Measurements from ENCODE around the gene CARD16.

DNA sequence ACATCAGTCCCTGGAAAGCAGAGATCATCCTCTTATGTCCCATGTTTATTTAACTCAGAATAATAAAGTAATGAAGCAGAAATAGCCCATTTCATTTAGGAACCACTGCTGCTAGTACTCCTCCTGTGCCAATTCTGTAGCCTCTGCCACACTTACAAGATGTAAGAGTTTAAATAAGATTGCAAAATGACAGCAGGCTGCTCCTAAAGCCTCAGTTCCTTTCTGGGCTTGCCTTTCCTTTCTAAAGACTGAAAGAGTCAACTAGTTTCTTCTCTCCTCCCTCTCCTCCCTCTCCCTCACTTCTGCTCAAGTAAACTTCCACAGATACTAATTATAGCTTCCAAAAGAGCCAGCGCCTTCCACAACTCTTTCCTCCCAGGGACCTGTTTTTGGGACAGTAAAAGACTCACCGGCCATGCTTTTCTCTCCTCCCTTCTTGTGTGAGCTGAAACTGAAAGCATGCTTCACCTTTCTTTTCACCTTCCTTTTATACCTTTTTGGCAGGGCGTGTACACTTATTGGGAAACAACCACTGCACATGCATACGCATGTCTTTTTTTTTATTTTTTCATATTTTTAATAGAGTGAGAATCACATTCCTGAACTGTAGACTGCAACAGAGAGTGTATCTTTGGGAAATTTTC, 26.1 kb upstream of the CARD16 start:
- TF ChIP-seq, protein P1, sequence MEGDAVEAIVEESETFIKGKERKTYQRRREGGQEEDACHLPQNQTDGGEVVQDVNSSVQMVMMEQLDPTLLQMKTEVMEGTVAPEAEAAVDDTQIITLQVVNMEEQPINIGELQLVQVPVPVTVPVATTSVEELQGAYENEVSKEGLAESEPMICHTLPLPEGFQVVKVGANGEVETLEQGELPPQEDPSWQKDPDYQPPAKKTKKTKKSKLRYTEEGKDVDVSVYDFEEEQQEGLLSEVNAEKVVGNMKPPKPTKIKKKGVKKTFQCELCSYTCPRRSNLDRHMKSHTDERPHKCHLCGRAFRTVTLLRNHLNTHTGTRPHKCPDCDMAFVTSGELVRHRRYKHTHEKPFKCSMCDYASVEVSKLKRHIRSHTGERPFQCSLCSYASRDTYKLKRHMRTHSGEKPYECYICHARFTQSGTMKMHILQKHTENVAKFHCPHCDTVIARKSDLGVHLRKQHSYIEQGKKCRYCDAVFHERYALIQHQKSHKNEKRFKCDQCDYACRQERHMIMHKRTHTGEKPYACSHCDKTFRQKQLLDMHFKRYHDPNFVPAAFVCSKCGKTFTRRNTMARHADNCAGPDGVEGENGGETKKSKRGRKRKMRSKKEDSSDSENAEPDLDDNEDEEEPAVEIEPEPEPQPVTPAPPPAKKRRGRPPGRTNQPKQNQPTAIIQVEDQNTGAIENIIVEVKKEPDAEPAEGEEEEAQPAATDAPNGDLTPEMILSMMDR (IDR thresholded peaks at IDR 0.05), result no peak
- TF ChIP-seq GATA3 (IDR thresholded peaks at IDR 0.05; ENCODE audit: borderline replicate concordance) (no peak), MAFK (IDR thresholded peaks at IDR 0.05; ENCODE audit: partially characterized antibody) (no peak), MAZ (IDR thresholded peaks at IDR 0.05; ENCODE audit: borderline replicate concordance, low read depth, low read length) (no peak), EP300 (IDR thresholded peaks at IDR 0.05) (no peak), POLR2A (IDR thresholded peaks at IDR 0.05; ENCODE audit: low read length) (no peak), SMC3 (IDR thresholded peaks at IDR 0.05) (no peak), CHD2 (IDR thresholded peaks at IDR 0.05; ENCODE audit: low read length, partially characterized antibody) (no peak), NFE2L2 (conservative IDR thresholded peaks at IDR 0.05; ENCODE audit: low read length) (no peak), PHF8 (IDR thresholded peaks at IDR 0.05; ENCODE audit: borderline replicate concordance, low read depth) (no peak), EHF (CRISPR knock-in tag; IDR thresholded peaks at IDR 0.05) (no peak), RAD21 (conservative IDR thresholded peaks at IDR 0.05 in 1 of 2, IDR thresholded peaks at IDR 0.05 in 1 of 2) (no peak)
- TF ChIP-seq, protein P2, sequence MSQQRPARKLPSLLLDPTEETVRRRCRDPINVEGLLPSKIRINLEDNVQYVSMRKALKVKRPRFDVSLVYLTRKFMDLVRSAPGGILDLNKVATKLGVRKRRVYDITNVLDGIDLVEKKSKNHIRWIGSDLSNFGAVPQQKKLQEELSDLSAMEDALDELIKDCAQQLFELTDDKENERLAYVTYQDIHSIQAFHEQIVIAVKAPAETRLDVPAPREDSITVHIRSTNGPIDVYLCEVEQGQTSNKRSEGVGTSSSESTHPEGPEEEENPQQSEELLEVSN (IDR thresholded peaks at IDR 0.05; ENCODE audit: borderline replicate concordance, low read depth), result no peak
- TF ChIP-seq, protein P3, sequence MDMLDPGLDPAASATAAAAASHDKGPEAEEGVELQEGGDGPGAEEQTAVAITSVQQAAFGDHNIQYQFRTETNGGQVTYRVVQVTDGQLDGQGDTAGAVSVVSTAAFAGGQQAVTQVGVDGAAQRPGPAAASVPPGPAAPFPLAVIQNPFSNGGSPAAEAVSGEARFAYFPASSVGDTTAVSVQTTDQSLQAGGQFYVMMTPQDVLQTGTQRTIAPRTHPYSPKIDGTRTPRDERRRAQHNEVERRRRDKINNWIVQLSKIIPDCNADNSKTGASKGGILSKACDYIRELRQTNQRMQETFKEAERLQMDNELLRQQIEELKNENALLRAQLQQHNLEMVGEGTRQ (IDR thresholded peaks at IDR 0.05), result no peak

All from A549 (cell line).